ENCODE results near the gene SGMS2. TPM values are rescaled to one million over a fixed set of nuclear protein-coding genes. Genes with fewer than 3 reads are reported as not detected.

Gene SGMS2
- 13.2 and 19.5 TPM in 2 replicates for total RNA-seq (2014; rRNA removed; shearing (Covaris generic); ENCODE audit: low replicate concordance)

- Histone ChIP-seq H3K27me3 (no peaks in the 10 kb centered on the region), H3K36me3 (no peaks in the 10 kb centered on the region), H3K4me3 (peak within 1 kb of the TSS; percentile 77), H3K9me3 (no peaks in the 10 kb centered on the region)
- peak; percentile 94 for DNase-seq
These were observed at the start of gene SGMS2 for GRCh38 chr4:107824350-107825071. Gene SGMS2, plus strand, starts transcription at chr4:107824932. Its CDS starts 70,622 bp downstream, at chr4:107895554.

- Histone ChIP-seq H3K27me3 (no peaks in the 10 kb centered on the region), H3K9me3 (no peaks in the 10 kb centered on the region), H3K36me3 (no peaks in the 10 kb centered on the region), H3K4me3 (no peak overlapping the region)
- no peak for DNase-seq
These were observed 46.8 kb upstream of the SGMS2 start for GRCh38 chr4:107777890-107778289.

GRCh38 chr4:107778784-107779530 lies 45.8 kb upstream of the SGMS2 start:
- no peaks in the 10 kb centered on the region for H3K36me3 ChIP-seq
- H3K4me3 ChIP-seq = no peak overlapping the region
- H3K9me3 ChIP-seq = no peaks in the 10 kb centered on the region
- H3K27me3 ChIP-seq = no peaks in the 10 kb centered on the region
- DNase-seq = no peak

- Histone ChIP-seq H3K36me3 (no peaks in the 10 kb centered on the region), H3K4me3 (no peak overlapping the region), H3K9me3 (no peaks in the 10 kb centered on the region), H3K27me3 (no peaks in the 10 kb centered on the region)
- no peak for DNase-seq
These were observed 44.1 kb upstream of the SGMS2 start for GRCh38 chr4:107780665-107781064.

- Histone ChIP-seq H3K4me3 (no peak overlapping the region), H3K27me3 (no peaks in the 10 kb centered on the region), H3K36me3 (no peaks in the 10 kb centered on the region), H3K9me3 (no peaks in the 10 kb centered on the region)
- no peak for DNase-seq
These were observed 32.8 kb upstream of the SGMS2 start for GRCh38 chr4:107791902-107792301.

- no peaks in the 10 kb centered on the region for H3K9me3 ChIP-seq
- no peak overlapping the region for H3K4me3 ChIP-seq
- DNase-seq = no peak
- H3K36me3 ChIP-seq = no peaks in the 10 kb centered on the region
- no peaks in the 10 kb centered on the region for H3K27me3 ChIP-seq
These were observed 32.0 kb upstream of the SGMS2 start for GRCh38 chr4:107792711-107793110.

GRCh38 chr4:107793996-107794395 lies 30.7 kb upstream of the SGMS2 start:
- no peaks in the 10 kb centered on the region for H3K27me3 ChIP-seq
- no peaks in the 10 kb centered on the region for H3K36me3 ChIP-seq
- no peaks in the 10 kb centered on the region for H3K9me3 ChIP-seq
- no peak overlapping the region for H3K4me3 ChIP-seq
- no peak for DNase-seq

- Histone ChIP-seq H3K36me3 (no peaks in the 10 kb centered on the region), H3K4me3 (no peak overlapping the region), H3K9me3 (no peaks in the 10 kb centered on the region), H3K27me3 (no peaks in the 10 kb centered on the region)
- DNase-seq = no peak
These were observed 24.9 kb upstream of the SGMS2 start for GRCh38 chr4:107799669-107800450.

GRCh38 chr4:107800706-107801105 lies 24.0 kb upstream of the SGMS2 start:
- DNase-seq = no peak
- Histone ChIP-seq H3K36me3 (no peaks in the 10 kb centered on the region), H3K4me3 (no peak overlapping the region), H3K27me3 (no peaks in the 10 kb centered on the region), H3K9me3 (no peaks in the 10 kb centered on the region)

- Histone ChIP-seq H3K9me3 (no peaks in the 10 kb centered on the region), H3K27me3 (no peaks in the 10 kb centered on the region), H3K4me3 (no peak overlapping the region), H3K36me3 (no peaks in the 10 kb centered on the region)
- peak; percentile 71 for DNase-seq
These were observed 22.9 kb upstream of the SGMS2 start for GRCh38 chr4:107801766-107802211.

- no peak for DNase-seq
- Histone ChIP-seq H3K36me3 (no peaks in the 10 kb centered on the region), H3K27me3 (no peaks in the 10 kb centered on the region), H3K9me3 (no peaks in the 10 kb centered on the region), H3K4me3 (no peak overlapping the region)
These were observed 19.8 kb upstream of the SGMS2 start for GRCh38 chr4:107804956-107805355.

- no peaks in the 10 kb centered on the region for H3K36me3 ChIP-seq
- H3K9me3 ChIP-seq = no peaks in the 10 kb centered on the region
- H3K4me3 ChIP-seq = no peak overlapping the region
- no peaks in the 10 kb centered on the region for H3K27me3 ChIP-seq
- DNase-seq = no peak
These were observed 18.5 kb upstream of the SGMS2 start for GRCh38 chr4:107806196-107806595.

GRCh38 chr4:107808572-107808971 lies 16.2 kb upstream of the SGMS2 start:
- DNase-seq = no peak
- H3K9me3 ChIP-seq = no peaks in the 10 kb centered on the region
- no peaks in the 10 kb centered on the region for H3K27me3 ChIP-seq
- H3K36me3 ChIP-seq = no peaks in the 10 kb centered on the region
- no peak overlapping the region for H3K4me3 ChIP-seq

- no peaks in the 10 kb centered on the region for H3K27me3 ChIP-seq
- no peaks in the 10 kb centered on the region for H3K9me3 ChIP-seq
- H3K4me3 ChIP-seq = no peak overlapping the region
- DNase-seq = no peak
- no peaks in the 10 kb centered on the region for H3K36me3 ChIP-seq
These were observed 15.5 kb upstream of the SGMS2 start for GRCh38 chr4:107809210-107809609.

GRCh38 chr4:107814758-107815157 lies 10.0 kb upstream of the SGMS2 start:
- Histone ChIP-seq H3K9me3 (no peaks in the 10 kb centered on the region), H3K36me3 (no peaks in the 10 kb centered on the region), H3K4me3 (no peak overlapping the region), H3K27me3 (no peaks in the 10 kb centered on the region)
- no peak for DNase-seq

GRCh38 chr4:107815158-107815557 lies 9.6 kb upstream of the SGMS2 start:
- Histone ChIP-seq H3K36me3 (no peaks in the 10 kb centered on the region), H3K9me3 (no peaks in the 10 kb centered on the region), H3K27me3 (no peaks in the 10 kb centered on the region), H3K4me3 (no peak overlapping the region)
- DNase-seq = no peak

- Histone ChIP-seq H3K9me3 (no peaks in the 10 kb centered on the region), H3K36me3 (no peaks in the 10 kb centered on the region), H3K27me3 (no peaks in the 10 kb centered on the region), H3K4me3 (no peak overlapping the region)
- DNase-seq = no peak
These were observed 6.3 kb upstream of the SGMS2 start for GRCh38 chr4:107818301-107818910.
